Neuronal stem cell (in vitro differentiated cells): ENCODE results near the gene SESN3.

Experiments used
- DNase-seq: peaks from one replicate; pipeline ENCODE4 v3.0.0-alpha.2; 2013; ENCODE audit warnings: low spot score
- H2AFZ ChIP-seq: one replicate; pipeline ENCODE4 v1.6.1; 2013; ENCODE audit warnings: mild to moderate bottlenecking, low read length, inconsistent platforms
- H2AK5ac ChIP-seq: 2 replicates; pipeline ENCODE4 v1.6.1; 2013; ENCODE audit warnings: low read depth, mild to moderate bottlenecking, inconsistent platforms, low read length, moderate library complexity, mixed read lengths
- H2BK120ac ChIP-seq: 2 replicates; pipeline ENCODE4 v1.6.1; 2013; ENCODE audit warnings: low read depth, mild to moderate bottlenecking, inconsistent platforms, low read length, moderate library complexity, mixed read lengths
- H2BK12ac ChIP-seq: one replicate; pipeline ENCODE4 v1.6.1; 2013; ENCODE audit warnings: low read length, inconsistent platforms
- H2BK15ac ChIP-seq: 2 replicates; pipeline ENCODE4 v1.6.1; 2013; ENCODE audit warnings: mild to moderate bottlenecking, low read length, inconsistent platforms, mixed read lengths
- H2BK5ac ChIP-seq: one replicate; pipeline ENCODE4 v1.6.1; 2013; ENCODE audit warnings: inconsistent platforms, mild to moderate bottlenecking, low read length, moderate library complexity
- H3K14ac ChIP-seq: one replicate; pipeline ENCODE4 v1.6.1; 2013; ENCODE audit warnings: low read length, inconsistent platforms
- H3K18ac ChIP-seq: 2 replicates; pipeline ENCODE4 v1.6.1; 2013; ENCODE audit warnings: low read length, inconsistent platforms
- H3K23ac ChIP-seq: 2 replicates; pipeline ENCODE4 v1.6.1; 2013; ENCODE audit warnings: low read depth, mild to moderate bottlenecking, mixed read lengths, low read length, inconsistent platforms; ENCODE audit not compliant: poor library complexity
- H3K27ac ChIP-seq: replicated peaks from 3 replicates; pipeline ENCODE4 v1.5.1; 2013; ENCODE audit warnings: low read length, inconsistent platforms
- H3K27me3 ChIP-seq, 3 experiments: 2 replicates each; pipeline ENCODE4 v1.6.1; 2013; ENCODE audit warnings: low read length in 3 of 3, mild to moderate bottlenecking in 2 of 3, inconsistent platforms in 1 of 3, low read depth in 1 of 3, mixed read lengths in 1 of 3, moderate library complexity in 1 of 3; ENCODE audit not compliant: control insufficient read depth in 3 of 3, insufficient read depth in 3 of 3
- H3K36me3 ChIP-seq, 2 donors: replicated peaks in 1 of 2; 2 replicates each; pipeline ENCODE4 v1.6.1; 2013; ENCODE audit warnings: low read length in 2 of 2; ENCODE audit not compliant: control insufficient read depth in 2 of 2, insufficient read depth in 2 of 2
- H3K4ac ChIP-seq: 2 replicates; pipeline ENCODE4 v1.6.1; 2013; ENCODE audit warnings: inconsistent platforms, mild to moderate bottlenecking, low read length, moderate library complexity
- H3K4me1 ChIP-seq, 2 donors: 1 replicate in 1 of 2; 2 replicates in 1 of 2; pipeline ENCODE4 v1.6.1; 2013; ENCODE audit warnings: low read length in 2 of 2, low read depth in 1 of 2; ENCODE audit not compliant: control insufficient read depth in 2 of 2, insufficient read depth in 1 of 2
- H3K4me2 ChIP-seq: one replicate; pipeline ENCODE4 v1.6.1; 2013; ENCODE audit warnings: mild to moderate bottlenecking, low read length, inconsistent platforms; ENCODE audit not compliant: insufficient read depth, poor library complexity, severe bottlenecking
- H3K4me3 ChIP-seq, 2 donors: 2 replicates each; pipeline ENCODE4 v1.5.1; 2013; ENCODE audit warnings: low read length in 2 of 2, mild to moderate bottlenecking in 2 of 2, inconsistent platforms in 1 of 2, moderate library complexity in 1 of 2
- H3K79me1 ChIP-seq: one replicate; pipeline ENCODE4 v1.6.1; 2013; ENCODE audit warnings: low read depth, mild to moderate bottlenecking, inconsistent platforms, low read length, moderate library complexity
- H3K9ac ChIP-seq: one replicate; pipeline ENCODE4 v1.6.1; 2013; ENCODE audit warnings: mild to moderate bottlenecking, low read depth, low read length, inconsistent platforms; ENCODE audit not compliant: poor library complexity
- H3K9me3 ChIP-seq, 2 donors: replicated peaks in 1 of 2; 2 replicates each; pipeline versions ENCODE3 to v1.6.1; 2013; ENCODE audit warnings: low read length in 2 of 2, mild to moderate bottlenecking in 2 of 2, inconsistent platforms in 1 of 2, low read depth in 1 of 2, mixed read lengths in 1 of 2, moderate library complexity in 1 of 2; ENCODE audit not compliant: control insufficient read depth in 2 of 2, insufficient read depth in 1 of 2
- H4K8ac ChIP-seq: one replicate; pipeline ENCODE4 v1.6.1; 2013; ENCODE audit warnings: low read depth, mild to moderate bottlenecking, inconsistent platforms, low read length, moderate library complexity
- H4K91ac ChIP-seq: one replicate; pipeline ENCODE4 v1.6.1; 2013; ENCODE audit warnings: low read length, low read depth, mild to moderate bottlenecking, inconsistent platforms; ENCODE audit not compliant: poor library complexity
- WGBS, 2 donors: extraction: QIAGEN DNeasy Blood & Tissue Kit; methylation state at CpG; one replicate each; pipeline ENCODE4 v1.1.7; 2013; ENCODE audit warnings: missing lambda C conversion rate in 2 of 2, mixed read lengths in 1 of 2; ENCODE audit not compliant: insufficient read length in 2 of 2, insufficient replicate concordance in 1 of 2; ENCODE audit errors: extremely low coverage in 2 of 2; 5-methylcytosine and 5-hydroxymethylcytosine counted together

Gene SESN3

GRCh38 chr11:95128602-95129001 is 102.4 kb downstream of the SESN3 start:
- no peaks in the 10 kb centered on the region for H3K27me3 ChIP-seq
- no peaks in the 10 kb centered on the region for H3K79me1 ChIP-seq
- WGBS, 2 donors = no CpG with 5 or more reads among the region's 3 CpGs
- H2BK12ac ChIP-seq = no peak overlapping the region
- H3K27ac ChIP-seq = no peak overlapping the region
- no peak overlapping the region for H3K4me3 ChIP-seq
- no peak overlapping the region for H2BK15ac ChIP-seq
- no peak overlapping the region for H2AFZ ChIP-seq
- H3K4me2 ChIP-seq = no peak overlapping the region
- no peak for DNase-seq
- no peak overlapping the region for H2BK5ac ChIP-seq
- H3K14ac ChIP-seq = no peak overlapping the region
- H3K36me3 ChIP-seq = peaks cover 0 to 2% of the 10 kb centered on the region in 2 donors
- H3K9me3 ChIP-seq = no peaks in the 10 kb centered on the region
- H3K4ac ChIP-seq = no peak overlapping the region
- no peak overlapping the region for H4K8ac ChIP-seq
- H3K9ac ChIP-seq = no peak overlapping the region
- H3K23ac ChIP-seq = no peak overlapping the region
- H3K18ac ChIP-seq = no peak overlapping the region
- no peak overlapping the region for H2BK120ac ChIP-seq
- H3K4me1 ChIP-seq = no peaks in the 10 kb centered on the region
- H4K91ac ChIP-seq = no peak overlapping the region
- no peak overlapping the region for H2AK5ac ChIP-seq

- H2BK5ac ChIP-seq = no peak overlapping the region
- no peak overlapping the region for H4K91ac ChIP-seq
- no peaks in the 10 kb centered on the region for H3K9me3 ChIP-seq
- H3K4me3 ChIP-seq = no peak overlapping the region
- H3K4me1 ChIP-seq = no peaks in the 10 kb centered on the region
- no peak overlapping the region for H3K27ac ChIP-seq
- H2BK12ac ChIP-seq = no peak overlapping the region
- H3K36me3 ChIP-seq = peaks cover 0 to 2% of the 10 kb centered on the region in 2 donors
- H2AK5ac ChIP-seq = no peak overlapping the region
- no peak overlapping the region for H2BK120ac ChIP-seq
- H4K8ac ChIP-seq = no peak overlapping the region
- no peak overlapping the region for H3K9ac ChIP-seq
- peaks cover 5% of the 10 kb centered on the region for H3K79me1 ChIP-seq
- H2BK15ac ChIP-seq = no peak overlapping the region
- no peak overlapping the region for H3K14ac ChIP-seq
- H3K27me3 ChIP-seq = no peaks in the 10 kb centered on the region
- no peak overlapping the region for H2AFZ ChIP-seq
- DNase-seq = no peak
- no peak overlapping the region for H3K4me2 ChIP-seq
- no CpG with 5 or more reads among the region's 3 CpGs for WGBS, 2 donors
- H3K18ac ChIP-seq = no peak overlapping the region
- H3K23ac ChIP-seq = no peak overlapping the region
- no peak overlapping the region for H3K4ac ChIP-seq
Measured at GRCh38 chr11:95123556-95123955, 107.4 kb downstream of the SESN3 start.

GRCh38 chr11:95121698-95122097 is 109.3 kb downstream of the SESN3 start:
- H4K8ac ChIP-seq = no peak overlapping the region
- no peaks in the 10 kb centered on the region for H3K9me3 ChIP-seq
- H3K18ac ChIP-seq = no peak overlapping the region
- H3K4ac ChIP-seq = no peak overlapping the region
- no peak overlapping the region for H2BK5ac ChIP-seq
- no peak overlapping the region for H3K4me3 ChIP-seq
- H2BK12ac ChIP-seq = no peak overlapping the region
- no peak overlapping the region for H2AFZ ChIP-seq
- H2BK120ac ChIP-seq = no peak overlapping the region
- H3K9ac ChIP-seq = no peak overlapping the region
- H3K23ac ChIP-seq = no peak overlapping the region
- H3K4me2 ChIP-seq = no peak overlapping the region
- H3K36me3 ChIP-seq = no peaks in the 10 kb centered on the region
- H2AK5ac ChIP-seq = no peak overlapping the region
- peaks cover 5% of the 10 kb centered on the region for H3K79me1 ChIP-seq
- H3K27ac ChIP-seq = no peak overlapping the region
- no peak overlapping the region for H4K91ac ChIP-seq
- WGBS, 2 donors = no CpG with 5 or more reads among the region's 1 CpG
- no peak overlapping the region for H3K14ac ChIP-seq
- no peaks in the 10 kb centered on the region for H3K27me3 ChIP-seq
- no peak overlapping the region for H2BK15ac ChIP-seq
- DNase-seq = no peak
- H3K4me1 ChIP-seq = no peaks in the 10 kb centered on the region

GRCh38 chr11:95119361-95120060 is 111.5 kb downstream of the SESN3 start:
- H3K4me2 ChIP-seq = no peak overlapping the region
- H3K14ac ChIP-seq = no peak overlapping the region
- no peak overlapping the region for H2BK15ac ChIP-seq
- H2BK5ac ChIP-seq = no peak overlapping the region
- H3K36me3 ChIP-seq = no peaks in the 10 kb centered on the region
- H3K4me3 ChIP-seq = no peak overlapping the region
- DNase-seq = no peak
- peak overlapping the region; percentile 19 for H3K18ac ChIP-seq
- H3K9me3 ChIP-seq = no peaks in the 10 kb centered on the region
- no peak overlapping the region for H3K9ac ChIP-seq
- H2AFZ ChIP-seq = no peak overlapping the region
- H3K27me3 ChIP-seq = no peaks in the 10 kb centered on the region
- no peak overlapping the region for H4K8ac ChIP-seq
- H2AK5ac ChIP-seq = no peak overlapping the region
- no peaks in the 10 kb centered on the region for H3K4me1 ChIP-seq
- no peak overlapping the region for H4K91ac ChIP-seq
- peaks cover 5% of the 10 kb centered on the region for H3K79me1 ChIP-seq
- H2BK12ac ChIP-seq = no peak overlapping the region
- H2BK120ac ChIP-seq = no peak overlapping the region
- no peak overlapping the region for H3K4ac ChIP-seq
- no peak overlapping the region for H3K23ac ChIP-seq
- no peak overlapping the region for H3K27ac ChIP-seq
- no CpG with 5 or more reads among the region's 2 CpGs for WGBS, 2 donors
